K562 (cell line): Measurements from ENCODE around the gene OSBPL7. TPM values are rescaled to one million over a fixed set of nuclear protein-coding genes. Genes with fewer than 3 reads are reported as not detected.

Source experiments
- ATAC-seq: fragments of 200-7000 bp; cut with Tn5 transposase; 3 replicates; pipeline ENCODE4 v1.9.1; 2020; ENCODE audit warnings: moderate library complexity
- BruUV-seq: library from RNA; stranded (reverse); fragments of 400-500 nt; replicated peaks from 2 replicates; lab custom pipeline; 2021; lab: Mats Ljungman, UMichigan
- CTCF ChIA-PET: fragments of 300-600 bp; formaldehyde crosslinking; extraction: SDS; loops from one replicate; lab custom pipeline; 2021; ENCODE audit warnings: low intra/inter-chr PET ratio; lab: Yijun Ruan, JAX
- POLR2A ChIA-PET: fragments of 300-600, 350-650 bp; sonication (Branson Sonifier 250); formaldehyde crosslinking; extraction: SDS; loops from one replicate; lab custom pipeline; 2021; ENCODE audit warnings: antibody characterized with exemption, inconsistent platforms; lab: Yijun Ruan, JAX
- DNase-seq, 4 experiments: peaks; one replicate each; pipeline versions ENCODE4 v3.0.0 to v3.0.0-alpha.2; 2011 to 2018; ENCODE audit warnings: low spot score in 3 of 4, mixed read lengths in 3 of 4; ENCODE audit errors: extremely low read depth in 1 of 4
- FAIRE-seq: peaks from 2 replicates; lab custom pipeline; 2011; peaks lifted over from hg19 to GRCh38; lab: Jason Lieb, UNC
- H2AFZ ChIP-seq: 2 replicates; pipeline ENCODE4 v1.6.0; 2011; ENCODE audit warnings: low read depth, low read length, control low read depth, inconsistent platforms
- H3K27ac ChIP-seq: fragments of 200-600 bp; 3 replicates; pipeline ENCODE4 v1.8.0; 2011; ENCODE audit warnings: low read depth, mild to moderate bottlenecking, control low read depth, inconsistent platforms, low read length, moderate library complexity, mixed read lengths; ENCODE audit errors: extremely low read depth
- H3K27me3 ChIP-seq, 2 experiments: fragments of 300-600 bp in 1 of 2; 2 replicates in 1 of 2; 3 replicates in 1 of 2; pipeline versions ENCODE4 v1.6.0 to v1.8.0; 2011; ENCODE audit warnings: inconsistent platforms in 2 of 2, low read length in 2 of 2, mild to moderate bottlenecking in 1 of 2, mixed read lengths in 1 of 2, moderate library complexity in 1 of 2; ENCODE audit not compliant: control insufficient read depth in 2 of 2, insufficient read depth in 2 of 2
- H3K36me3 ChIP-seq: fragments of 300-600 bp; 3 replicates; pipeline ENCODE4 v1.8.0; 2011; ENCODE audit warnings: mild to moderate bottlenecking, low read length, inconsistent platforms; ENCODE audit not compliant: control insufficient read depth, insufficient read depth
- H3K4me1 ChIP-seq, 2 experiments: fragments of 200-600 bp in 1 of 2; replicated peaks in 1 of 2; 2 replicates in 1 of 2; 3 replicates in 1 of 2; pipeline versions ENCODE4 v1.5.1 to v1.8.0; 2011; ENCODE audit warnings: inconsistent platforms in 2 of 2, low read length in 2 of 2, mild to moderate bottlenecking in 1 of 2, mixed read lengths in 1 of 2, moderate library complexity in 1 of 2; ENCODE audit not compliant: control insufficient read depth in 2 of 2, insufficient read depth in 2 of 2
- H3K4me2 ChIP-seq: 2 replicates; pipeline ENCODE4 v1.6.1; 2011; ENCODE audit warnings: low read length, control low read depth, inconsistent platforms, mixed read lengths; ENCODE audit not compliant: insufficient read depth
- H3K4me3 ChIP-seq: fragments of 200-600 bp; sonication (generic), shearing (Covaris generic); 2 replicates; pipeline ENCODE4 v1.5.1; 2016; ENCODE audit warnings: control low read depth, inconsistent platforms
- H3K79me2 ChIP-seq: fragments of 200-600 bp; 3 replicates; pipeline ENCODE4 v1.8.0; 2011; ENCODE audit warnings: low read length, inconsistent platforms; ENCODE audit not compliant: control insufficient read depth, insufficient read depth
- H3K9ac ChIP-seq, 2 experiments: 2 replicates each; pipeline versions ENCODE4 v1.6.0 to v1.6.1; 2011; ENCODE audit warnings: low read depth in 2 of 2, low read length in 2 of 2, control low read depth in 1 of 2, inconsistent platforms in 1 of 2, mild to moderate bottlenecking in 1 of 2, mixed read lengths in 1 of 2; ENCODE audit not compliant: insufficient read depth in 1 of 2
- H3K9me1 ChIP-seq: one replicate; pipeline ENCODE4 v1.6.0; 2011; ENCODE audit warnings: inconsistent platforms, mild to moderate bottlenecking, low read length, moderate library complexity; ENCODE audit not compliant: control insufficient read depth, insufficient read depth
- H3K9me3 ChIP-seq: replicated peaks from 2 replicates; pipeline ENCODE4 v1.5.1; 2011; ENCODE audit warnings: low read depth, low read length, inconsistent platforms; ENCODE audit not compliant: control insufficient read depth, insufficient read depth
- H4K20me1 ChIP-seq: replicated peaks from 2 replicates; pipeline ENCODE4 v1.6.1; 2011; ENCODE audit warnings: low read length, inconsistent platforms, mixed read lengths; ENCODE audit not compliant: control insufficient read depth, insufficient read depth
- BCL6 ChIP-seq: fragments of 250-450 bp; sonication (Bioruptor Pico); IDR thresholded peaks from 2 replicates; pipeline ENCODE4 v1.4.0; 2020
- ETV1 ChIP-seq: fragments of 450-650 bp; conservative IDR thresholded peaks from 2 replicates; pipeline ENCODE4 v1.6.1; 2016; ENCODE audit warnings: missing genetic modification characterization, control low read depth, low read depth, missing compliant biosample characterization
- GTF3C2 ChIP-seq: IDR thresholded peaks from 3 replicates; pipeline ENCODE4 v1.6.1; 2011; ENCODE audit warnings: borderline replicate concordance, mild to moderate bottlenecking, moderate library complexity; ENCODE audit not compliant: insufficient read length; ENCODE audit errors: extremely low read depth
- HDAC8 ChIP-seq: fragments of 450-650 bp; IDR thresholded peaks from 2 replicates; pipeline ENCODE4 v1.6.1; 2016; ENCODE audit warnings: mild to moderate bottlenecking, missing genetic modification characterization, moderate library complexity, missing compliant biosample characterization
- MAFK ChIP-seq: IDR thresholded peaks from 2 replicates; pipeline ENCODE4 v1.6.1; 2011; ENCODE audit warnings: low read length, improper control_type of control experiment
- MEF2A ChIP-seq: IDR thresholded peaks from 2 replicates; pipeline ENCODE4 v1.6.1; 2011; ENCODE audit warnings: low read depth, mild to moderate bottlenecking, low read length, moderate library complexity; ENCODE audit not compliant: control insufficient read depth
- NFIC ChIP-seq: fragments of 450-650 bp; IDR thresholded peaks from 2 replicates; pipeline ENCODE4 v1.6.1; 2017; ENCODE audit warnings: mild to moderate bottlenecking, inconsistent platforms
- POLR3A ChIP-seq: IDR thresholded peaks from 2 replicates; pipeline ENCODE4 v1.6.1; 2011; ENCODE audit warnings: borderline replicate concordance, mild to moderate bottlenecking, moderate library complexity; ENCODE audit not compliant: insufficient read length, insufficient read depth; ENCODE audit errors: extremely low read depth
- ZNF133 ChIP-seq: fragments of 250-450 bp; sonication (Bioruptor Pico); IDR thresholded peaks from 2 replicates; pipeline ENCODE4 v1.4.0; 2020; ENCODE audit warnings: mild to moderate bottlenecking
- ZNF232 ChIP-seq: sonication (generic); formaldehyde crosslinking; IDR thresholded peaks from 2 replicates; pipeline ENCODE4 v1.8.0; 2022; ENCODE audit warnings: mild to moderate bottlenecking, missing genetic modification reagents
- ZNF263 ChIP-seq: sonication (generic); formaldehyde crosslinking; IDR thresholded peaks from 2 replicates; pipeline ENCODE4 v1.8.0; 2022; ENCODE audit warnings: mild to moderate bottlenecking, missing genetic modification reagents, borderline replicate concordance
- ZNF583 ChIP-seq: fragments of 250-450 bp; sonication (Bioruptor Pico); IDR thresholded peaks from 2 replicates; pipeline ENCODE4 v1.4.0; 2020
- WGBS: fragments of 100-300 bp; shearing (Covaris generic); methylation state at CpG from one replicate; pipeline ENCODE4 v1.1.6; 2016; ENCODE audit warnings: low coverage, mixed read lengths; ENCODE audit not compliant: insufficient coverage; ENCODE audit errors: missing lambda C conversion rate; 5-methylcytosine and 5-hydroxymethylcytosine counted together
- in situ Hi-C: fragments of 300-500 bp; cut with MboI; formaldehyde crosslinking; loops from 4 replicates; pipeline ENCODE4 v1.15.0; 2018; ENCODE audit warnings: inconsistent platforms, mixed read lengths
- intact Hi-C: fragments of 100-400 bp; cut with micrococcal nuclease; formaldehyde crosslinking; loops from 2 replicates; pipeline ENCODE4 v1.14.2; 2022
- polyA plus RNA-seq, 8 experiments: library from polyadenylated mRNA; depleted of rRNA in 4 of 8; stranded (reverse) in 5 of 8; unstranded in 3 of 8; fragments of >200 nt; fragmentation: Nextera tagmentation in 2 of 8; fragmentation: Illumina TruSeq in 1 of 8; extraction: Ambion mirVana in 2 of 8; extraction: Trizol in 1 of 8; gene quantifications; 2 replicates each; pipeline versions ENCODE4 v1.2.1 to v1.2.3, GENCODE V29; 2011 to 2014; ENCODE audit warnings: inconsistent platforms in 1 of 8, missing spikeins in 1 of 8
- total RNA-seq, 7 experiments: library from RNA; depleted of rRNA in 6 of 7; stranded (reverse); fragments of >200 nt in 6 of 7; fragmentation: Illumina TruSeq in 2 of 7; extraction: Trizol in 2 of 7; gene quantifications; 2 replicates each; pipeline versions ENCODE4 v1.2.1 to v1.2.3, GENCODE V29; 2011 to 2021; ENCODE audit warnings: low replicate concordance in 1 of 7

Gene OSBPL7
- total and polyA plus RNA-seq, 9 of the 15 experiments (the other 6 are each of a cell fraction or from before 2014, with no cell fraction given), result 0.32 to 11.9 (median 5.8) TPM

- no peak for FAIRE-seq
- no peaks in the 10 kb centered on the region for H3K27me3 ChIP-seq
- no peak for ATAC-seq
- no peak overlapping the region for H2AFZ ChIP-seq
- TF ChIP-seq ZNF263 (CRISPR knock-in tag) (peak; percentile 94), POLR3A (no peak)
- TF ChIP-seq, all 486 proteins: peak for 1
- intact Hi-C loops (no loop called here), in situ Hi-C loops (no loop called here)
- ChIA-PET CTCF (no interaction called here), POLR2A (interaction anchor here (0.5 to 0.6 kb wide), 3 partner anchors 16 to 123 kb away, joined by 3 to 4 read pairs (median 3); no protein-coding TSS in a partner anchor)
- Histone ChIP-seq H3K4me3 (no peak overlapping the region), H3K36me3 (peaks cover 50% of the 10 kb centered on the region; the same call in 2 of the 3 replicates), H3K9ac (no peak overlapping the region), H3K79me2 (no peaks in the 10 kb centered on the region), H3K4me1 (peaks cover 22 to 39% of the 10 kb centered on the region in 2 experiments), H4K20me1 (no peaks in the 10 kb centered on the region), H3K27ac (no peak overlapping the region; the same call in 2 of the 3 replicates), H3K9me3 (no peaks in the 10 kb centered on the region), H3K4me2 (no peak overlapping the region), H3K9me1 (peaks cover 6% of the 10 kb centered on the region)
- BruUV-seq, result no TSS peak
- WGBS, result 67% methylated on average over 18 of the region's 18 CpGs
- DNase-seq, result no peak
Observed at GRCh38 chr17:47812146-47812920, 9.3 kb downstream of the OSBPL7 start.

GRCh38 chr17:47811709-47812108 is 9.9 kb downstream of the OSBPL7 start:
- Histone ChIP-seq H3K27ac (no peak overlapping the region), H3K9me1 (peaks cover 6% of the 10 kb centered on the region), H3K9me3 (no peaks in the 10 kb centered on the region), H3K36me3 (peaks cover 46% of the 10 kb centered on the region; the same call in 2 of the 3 replicates), H3K27me3 (no peaks in the 10 kb centered on the region), H4K20me1 (no peaks in the 10 kb centered on the region), H3K4me2 (no peak overlapping the region), H3K4me1 (peaks cover 22 to 39% of the 10 kb centered on the region in 2 experiments), H2AFZ (no peak overlapping the region), H3K79me2 (no peaks in the 10 kb centered on the region), H3K9ac (no peak overlapping the region), H3K4me3 (no peak overlapping the region)
- FAIRE-seq (no peak), DNase-seq (no peak), ATAC-seq (no peak)
- ChIA-PET POLR2A (interaction anchor here (0.6 to 0.7 kb wide), 2 partner anchors 8 to 1500 kb away, joined by 3 read pairs; no protein-coding TSS in a partner anchor), CTCF (no interaction called here)
- no TSS peak for BruUV-seq
- 72% methylated on average over 7 of the region's 7 CpGs for WGBS
- in situ Hi-C loops (no loop called here), intact Hi-C loops (no loop called here)
- no peak for TF ChIP-seq ETV1 (tag)
- TF ChIP-seq ZNF583, result no peak
- no peak for TF ChIP-seq GTF3C2
- TF ChIP-seq HDAC8, result no peak
- TF ChIP-seq NFIC, result no peak
- TF ChIP-seq ZNF232, result no peak
- TF ChIP-seq ZNF133, result no peak
- TF ChIP-seq MAFK, result no peak
- no peak for TF ChIP-seq BCL6 (CRISPR knock-in tag)
- no peak for TF ChIP-seq MEF2A
